Measurements from ENCODE around the gene WWTR1.

WWTR1 gene

GRCh38 chr3:149653564-149653963, 4.3 kb downstream of the WWTR1 start:
- DNase-seq, result no peak

GRCh38 chr3:149653136-149653535, 4.7 kb downstream of the WWTR1 start:
- no peak for DNase-seq

- DNase-seq, result no peak
Observed at GRCh38 chr3:149650828-149651227, 7.0 kb downstream of the WWTR1 start.

- no peak for DNase-seq
Observed at GRCh38 chr3:149648525-149648924, 9.3 kb downstream of the WWTR1 start.

GRCh38 chr3:149647812-149648211, 10.0 kb downstream of the WWTR1 start:
- DNase-seq, result no peak

GRCh38 chr3:149647285-149647684, 10.5 kb downstream of the WWTR1 start:
- no peak for DNase-seq

- no peak for DNase-seq
Observed at GRCh38 chr3:149646181-149646766, 11.6 kb downstream of the WWTR1 start.

- no peak for DNase-seq
Observed at GRCh38 chr3:149643963-149644362, 13.9 kb downstream of the WWTR1 start.

GRCh38 chr3:149643482-149643798, 14.4 kb downstream of the WWTR1 start:
- no peak for DNase-seq

GRCh38 chr3:149640976-149641728, 16.7 kb downstream of the WWTR1 start:
- DNase-seq, result no peak

GRCh38 chr3:149639093-149639486, 18.7 kb downstream of the WWTR1 start:
- DNase-seq, result no peak

GRCh38 chr3:149638228-149639092, 19.4 kb downstream of the WWTR1 start:
- no peak for DNase-seq

GRCh38 chr3:149635396-149635795, 22.4 kb downstream of the WWTR1 start:
- no peak for DNase-seq

- DNase-seq, result no peak
Observed at GRCh38 chr3:149634573-149634972, 23.3 kb downstream of the WWTR1 start.

GRCh38 chr3:149634072-149634471, 23.8 kb downstream of the WWTR1 start:
- DNase-seq, result no peak

GRCh38 chr3:149632225-149632624, 25.6 kb downstream of the WWTR1 start:
- DNase-seq, result no peak

GRCh38 chr3:149630806-149631205, 27.0 kb downstream of the WWTR1 start:
- DNase-seq, result no peak

GRCh38 chr3:149628957-149629670, 28.7 kb downstream of the WWTR1 start:
- DNase-seq, result no peak

- no peak for DNase-seq
Observed at GRCh38 chr3:149626671-149627070, 31.2 kb downstream of the WWTR1 start.

GRCh38 chr3:149625795-149626194, 32.0 kb downstream of the WWTR1 start:
- no peak for DNase-seq

- DNase-seq, result no peak
Observed at GRCh38 chr3:149623824-149624223, 34.0 kb downstream of the WWTR1 start.

- DNase-seq, result no peak
Observed at GRCh38 chr3:149621218-149622005, 36.4 kb downstream of the WWTR1 start.

All from NCI-H524 treated with DMSO at 0.1 percent for 48 hours (cell line).